22Rv1 (cell line): ENCODE results near the gene ATP1B2.

Experiments used
- ZFX ChIP-seq: fragments of 450-650 bp; IDR thresholded peaks from 2 replicates; pipeline ENCODE4 v1.6.1; 2017; ENCODE audit warnings: antibody characterized with exemption, borderline replicate concordance
- TF ChIP-seq, protein P1 (sequence below): fragments of 450-650 bp; IDR thresholded peaks from 2 replicates; pipeline ENCODE4 v1.5.1; 2017; ENCODE audit warnings: mild to moderate bottlenecking

DNA sequence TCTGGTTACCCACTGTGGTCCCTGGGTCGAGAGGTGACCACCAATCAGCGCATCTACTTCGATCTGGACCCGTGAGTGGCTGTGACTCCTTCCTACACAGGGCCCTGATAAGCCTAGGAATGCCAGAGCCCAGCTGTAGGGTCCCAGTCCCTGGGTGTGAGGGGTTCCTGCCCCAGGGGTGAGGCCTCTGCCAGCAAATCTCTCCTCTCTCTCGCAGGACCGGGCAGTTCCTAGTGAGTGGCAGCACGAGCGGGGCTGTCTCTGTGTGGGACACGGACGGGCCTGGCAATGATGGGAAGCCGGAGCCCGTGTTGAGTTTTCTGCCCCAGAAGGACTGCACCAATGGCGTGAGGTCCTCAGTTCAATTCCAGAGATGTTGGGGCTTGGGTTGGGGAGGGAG, 52.0 kb downstream of the ATP1B2 start:
- TF ChIP-seq, protein P1, sequence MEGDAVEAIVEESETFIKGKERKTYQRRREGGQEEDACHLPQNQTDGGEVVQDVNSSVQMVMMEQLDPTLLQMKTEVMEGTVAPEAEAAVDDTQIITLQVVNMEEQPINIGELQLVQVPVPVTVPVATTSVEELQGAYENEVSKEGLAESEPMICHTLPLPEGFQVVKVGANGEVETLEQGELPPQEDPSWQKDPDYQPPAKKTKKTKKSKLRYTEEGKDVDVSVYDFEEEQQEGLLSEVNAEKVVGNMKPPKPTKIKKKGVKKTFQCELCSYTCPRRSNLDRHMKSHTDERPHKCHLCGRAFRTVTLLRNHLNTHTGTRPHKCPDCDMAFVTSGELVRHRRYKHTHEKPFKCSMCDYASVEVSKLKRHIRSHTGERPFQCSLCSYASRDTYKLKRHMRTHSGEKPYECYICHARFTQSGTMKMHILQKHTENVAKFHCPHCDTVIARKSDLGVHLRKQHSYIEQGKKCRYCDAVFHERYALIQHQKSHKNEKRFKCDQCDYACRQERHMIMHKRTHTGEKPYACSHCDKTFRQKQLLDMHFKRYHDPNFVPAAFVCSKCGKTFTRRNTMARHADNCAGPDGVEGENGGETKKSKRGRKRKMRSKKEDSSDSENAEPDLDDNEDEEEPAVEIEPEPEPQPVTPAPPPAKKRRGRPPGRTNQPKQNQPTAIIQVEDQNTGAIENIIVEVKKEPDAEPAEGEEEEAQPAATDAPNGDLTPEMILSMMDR, result no peak
- no peak for TF ChIP-seq ZFX
